MCF 10A (cell line): ENCODE results near the gene ARHGAP45. TPM values are rescaled to one million over a fixed set of nuclear protein-coding genes. Genes with fewer than 3 reads are reported as not detected.

Source experiments
- BruUV-seq: library from RNA; stranded (reverse); fragments of 400-500 nt; replicated peaks from 2 replicates; lab custom pipeline; 2021; lab: Mats Ljungman, UMichigan
- CTCF ChIA-PET: fragments of 300-600 bp; sonication (Branson Sonifier 250); formaldehyde crosslinking; extraction: SDS; loops from one replicate; lab custom pipeline; 2021; ENCODE audit warnings: antibody characterized with exemption, inconsistent platforms; lab: Yijun Ruan, JAX
- POLR2A ChIA-PET: fragments of 300-600, 350-650 bp; sonication (Branson Sonifier 250); formaldehyde crosslinking; extraction: SDS; loops from one replicate; lab custom pipeline; 2020; ENCODE audit warnings: antibody characterized with exemption, inconsistent platforms; lab: Yijun Ruan, JAX
- DNase-seq: peaks from one replicate; pipeline ENCODE4 v3.0.0-alpha.2; 2018; ENCODE audit not compliant: unreplicated experiment
- H3K27ac Mint-ChIP-seq: one replicate; pipeline ENCODE4 v1.8.0; 2022; ENCODE audit warnings: mild to moderate bottlenecking, low read depth, mixed read lengths; ENCODE audit not compliant: unreplicated experiment
- H3K27me3 Mint-ChIP-seq: one replicate; pipeline ENCODE4 v1.8.0; 2022; ENCODE audit warnings: mixed read lengths; ENCODE audit not compliant: insufficient read depth, unreplicated experiment
- H3K36me3 Mint-ChIP-seq: one replicate; pipeline ENCODE4 v1.8.0; 2022; ENCODE audit warnings: mild to moderate bottlenecking, moderate library complexity, mixed read lengths; ENCODE audit not compliant: insufficient read depth, unreplicated experiment
- H3K4me1 Mint-ChIP-seq: one replicate; pipeline ENCODE4 v1.8.0; 2022; ENCODE audit warnings: mixed read lengths; ENCODE audit not compliant: insufficient read depth, unreplicated experiment
- H3K4me3 Mint-ChIP-seq: one replicate; pipeline ENCODE4 v1.8.0; 2022; ENCODE audit warnings: mild to moderate bottlenecking, moderate library complexity, mixed read lengths; ENCODE audit not compliant: unreplicated experiment
- H3K9me3 Mint-ChIP-seq: one replicate; pipeline ENCODE4 v1.8.0; 2022; ENCODE audit warnings: mixed read lengths; ENCODE audit not compliant: unreplicated experiment
- CTCF ChIP-seq: fragments of 200-600 bp; IDR thresholded peaks from one replicate; pipeline ENCODE4 v1.8.0; 2022; ENCODE audit warnings: antibody characterized with exemption, mild to moderate bottlenecking; ENCODE audit not compliant: unreplicated experiment
- intact Hi-C: fragments of 100-400 bp; cut with micrococcal nuclease; formaldehyde crosslinking; loops from 2 replicates; pipeline ENCODE4 v1.14.1; 2022
- total RNA-seq: library from RNA; stranded (reverse); gene quantifications from 2 replicates; pipeline ENCODE4 v1.2.3, GENCODE V29; 2022

Gene ARHGAP45
- total RNA-seq, 1 experiment from 2014 or later = 15.3 TPM

- intact Hi-C loops = loop anchor here (5.0 kb wide), 1 partner anchor 37 kb away; the partner anchor contains the start of gene GPX4
- Mint-ChIP-seq H3K4me3 (peak overlapping the region; percentile 72), H3K27me3 (no peaks in the 10 kb centered on the region), H3K4me1 (peaks cover 23% of the 10 kb centered on the region), H3K27ac (peak overlapping the region; percentile 77), H3K9me3 (no peaks in the 10 kb centered on the region), H3K36me3 (peaks cover 6% of the 10 kb centered on the region)
- no peak for TF ChIP-seq CTCF
- ChIA-PET CTCF (interaction anchor here (1.0 to 2.0 kb wide), 2 partner anchors 28 to 90 kb away, joined by 3 to 9 read pairs; no protein-coding TSS in a partner anchor), POLR2A (interaction anchor here (0.5 to 4.8 kb wide), 8 partner anchors 10 to 433 kb away, joined by 3 to 31 read pairs (median 8); partner anchors contain the start of genes ABCA7, CNN2 and GPX4)
- no peak for DNase-seq
- BruUV-seq = no TSS peak
Observed at GRCh38 chr19:1065606-1066109, 1.3 kb upstream of the ARHGAP45 start.

- no peaks in the 10 kb centered on the region for H3K27me3 Mint-ChIP-seq
- peaks cover 23% of the 10 kb centered on the region for H3K4me1 Mint-ChIP-seq
- peak; percentile 39 for DNase-seq
- H3K27ac Mint-ChIP-seq = peak overlapping the region; percentile 77
- POLR2A ChIA-PET = interaction anchor here (0.5 to 4.8 kb wide), 5 partner anchors 9 to 39 kb away, joined by 3 to 31 read pairs (median 20); partner anchors contain the start of genes CNN2 and GPX4
- intact Hi-C loops = loop anchor here (5.0 kb wide), 1 partner anchor 36 kb away; the partner anchor contains the start of gene GPX4
- H3K9me3 Mint-ChIP-seq = no peaks in the 10 kb centered on the region
- peak overlapping the region; percentile 72 for H3K4me3 Mint-ChIP-seq
- CTCF ChIA-PET = interaction anchor here (1.0 to 2.0 kb wide), 2 partner anchors 27 to 89 kb away, joined by 3 to 9 read pairs; no protein-coding TSS in a partner anchor
- BruUV-seq = no TSS peak
- no peak for TF ChIP-seq CTCF
- H3K36me3 Mint-ChIP-seq = peaks cover 6% of the 10 kb centered on the region
Observed at GRCh38 chr19:1066251-1066747, 668 bp upstream of the ARHGAP45 start.

GRCh38 chr19:1067341-1067957, 482 bp downstream of the ARHGAP45 start:
- Mint-ChIP-seq H3K4me3 (peak overlapping the region; percentile 72), H3K27me3 (no peaks in the 10 kb centered on the region), H3K27ac (no peak overlapping the region), H3K9me3 (no peaks in the 10 kb centered on the region), H3K4me1 (peaks cover 23% of the 10 kb centered on the region), H3K36me3 (peaks cover 6% of the 10 kb centered on the region)
- intact Hi-C loops = loop anchor here (5.0 kb wide), 1 partner anchor 35 kb away; the partner anchor contains the start of gene GPX4
- TF ChIP-seq CTCF = no peak
- no peak for DNase-seq
- no TSS peak for BruUV-seq
- CTCF ChIA-PET = interaction anchor here (0.7 to 0.8 kb wide), 3 partner anchors 11 to 38 kb away, joined by 3 to 5 read pairs (median 5); no protein-coding TSS in a partner anchor
- POLR2A ChIA-PET = interaction anchor here (0.7 to 4.8 kb wide), 8 partner anchors 17 to 202 kb away, joined by 3 to 31 read pairs (median 5); partner anchors contain the start of genes CIRBP, CNN2 and GPX4
